Fibroblast of pulmonary artery (primary cell): ENCODE data around the gene TTC39C.
"Not testable (repeated sequence)": the region's sequence is repeated elsewhere in the genome, so short reads cannot be mapped to it uniquely, and the experiment has no call there.

Experiments
- DNase-seq: peaks from one replicate; pipeline ENCODE4 v3.0.0-alpha.2; 2010; ENCODE audit warnings: low read depth
- H3K4me3 ChIP-seq: replicated peaks from 2 replicates; pipeline ENCODE4 v1.5.1; 2011; ENCODE audit warnings: low read depth, mild to moderate bottlenecking, control low read depth, low read length, moderate library complexity
- TF ChIP-seq, protein P1 (sequence below): IDR thresholded peaks from 2 replicates; pipeline ENCODE4 v1.5.1; 2011; ENCODE audit warnings: mild to moderate bottlenecking, control low read depth, low read length, inconsistent platforms; ENCODE audit errors: missing control alignments

TTC39C gene

DNA sequence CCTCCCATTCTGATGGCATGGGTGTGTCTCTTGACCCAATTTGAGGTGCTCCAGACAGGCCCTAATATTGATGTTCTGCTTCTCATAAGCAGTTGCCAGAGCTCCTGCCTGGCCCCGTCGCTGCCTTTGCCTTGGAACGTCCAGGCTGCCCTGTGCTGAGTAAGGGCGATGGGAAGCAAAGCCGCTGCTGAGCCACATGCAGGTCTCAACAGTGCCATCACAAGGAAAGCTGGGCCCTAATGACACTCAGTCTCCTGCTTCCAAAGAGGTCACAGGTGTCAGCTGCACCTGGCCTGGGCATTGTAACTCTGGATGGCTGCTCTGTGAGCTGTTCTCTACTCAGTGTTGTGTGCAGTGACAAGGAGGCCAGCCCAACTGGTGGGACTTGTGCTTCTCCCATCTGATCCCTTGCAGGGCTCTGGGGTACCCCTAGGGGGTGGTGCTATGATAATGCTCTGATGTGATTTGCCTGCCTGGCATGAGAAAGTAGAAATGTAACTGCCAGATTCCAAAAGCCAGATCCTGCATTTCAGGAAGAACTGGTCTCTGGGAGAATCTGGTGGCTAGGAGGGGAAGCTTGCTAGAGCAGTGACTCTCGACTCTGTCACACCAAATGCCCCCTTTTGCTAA is 8.7 kb downstream of the TTC39C start:
- no peak overlapping the region for H3K4me3 ChIP-seq
- no peak for DNase-seq
- TF ChIP-seq, protein P1, sequence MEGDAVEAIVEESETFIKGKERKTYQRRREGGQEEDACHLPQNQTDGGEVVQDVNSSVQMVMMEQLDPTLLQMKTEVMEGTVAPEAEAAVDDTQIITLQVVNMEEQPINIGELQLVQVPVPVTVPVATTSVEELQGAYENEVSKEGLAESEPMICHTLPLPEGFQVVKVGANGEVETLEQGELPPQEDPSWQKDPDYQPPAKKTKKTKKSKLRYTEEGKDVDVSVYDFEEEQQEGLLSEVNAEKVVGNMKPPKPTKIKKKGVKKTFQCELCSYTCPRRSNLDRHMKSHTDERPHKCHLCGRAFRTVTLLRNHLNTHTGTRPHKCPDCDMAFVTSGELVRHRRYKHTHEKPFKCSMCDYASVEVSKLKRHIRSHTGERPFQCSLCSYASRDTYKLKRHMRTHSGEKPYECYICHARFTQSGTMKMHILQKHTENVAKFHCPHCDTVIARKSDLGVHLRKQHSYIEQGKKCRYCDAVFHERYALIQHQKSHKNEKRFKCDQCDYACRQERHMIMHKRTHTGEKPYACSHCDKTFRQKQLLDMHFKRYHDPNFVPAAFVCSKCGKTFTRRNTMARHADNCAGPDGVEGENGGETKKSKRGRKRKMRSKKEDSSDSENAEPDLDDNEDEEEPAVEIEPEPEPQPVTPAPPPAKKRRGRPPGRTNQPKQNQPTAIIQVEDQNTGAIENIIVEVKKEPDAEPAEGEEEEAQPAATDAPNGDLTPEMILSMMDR: no peak

DNA sequence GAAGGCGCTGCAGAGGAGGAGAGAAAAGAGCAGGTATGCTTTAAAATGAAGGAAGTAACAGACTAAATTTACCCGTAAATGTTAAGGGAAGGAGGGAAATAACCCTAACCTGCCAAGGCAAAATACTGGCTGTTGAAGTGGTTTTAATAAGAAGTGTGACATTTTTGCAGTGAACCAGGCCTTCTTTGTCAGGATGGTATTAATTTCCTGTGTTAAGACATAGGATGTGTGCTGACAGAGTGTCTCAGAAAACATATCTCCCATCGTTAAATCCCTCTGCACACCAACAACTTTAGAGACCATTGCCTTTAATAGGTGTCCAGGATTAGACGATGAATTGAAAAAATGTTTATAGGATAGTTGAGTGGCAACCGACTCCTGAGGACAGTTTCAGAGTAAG is 9.9 kb downstream of the TTC39C start:
- TF ChIP-seq, protein P1: no peak
- no peak overlapping the region for H3K4me3 ChIP-seq
- no peak for DNase-seq

DNA sequence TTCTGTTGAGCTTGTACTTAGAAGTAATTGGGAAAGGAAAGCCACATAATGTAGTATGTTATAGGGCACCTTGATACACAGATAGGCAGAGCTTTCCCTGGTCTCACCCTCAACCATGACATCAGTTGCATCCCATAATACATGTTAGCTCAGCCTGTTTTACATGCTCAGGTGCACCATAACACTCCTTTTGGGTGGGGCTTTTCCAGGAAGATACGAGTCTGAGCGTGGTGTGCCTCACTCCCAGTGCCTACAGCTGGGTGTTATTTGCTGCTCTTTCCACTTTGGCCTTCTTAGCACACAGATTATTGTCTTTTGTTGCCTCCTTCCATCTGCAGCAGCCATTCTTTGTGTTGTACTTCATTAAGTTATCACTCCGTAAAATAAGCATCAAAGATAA is 11.9 kb downstream of the TTC39C start:
- DNase-seq: no peak
- TF ChIP-seq, protein P1: no peak
- no peak overlapping the region for H3K4me3 ChIP-seq

DNA sequence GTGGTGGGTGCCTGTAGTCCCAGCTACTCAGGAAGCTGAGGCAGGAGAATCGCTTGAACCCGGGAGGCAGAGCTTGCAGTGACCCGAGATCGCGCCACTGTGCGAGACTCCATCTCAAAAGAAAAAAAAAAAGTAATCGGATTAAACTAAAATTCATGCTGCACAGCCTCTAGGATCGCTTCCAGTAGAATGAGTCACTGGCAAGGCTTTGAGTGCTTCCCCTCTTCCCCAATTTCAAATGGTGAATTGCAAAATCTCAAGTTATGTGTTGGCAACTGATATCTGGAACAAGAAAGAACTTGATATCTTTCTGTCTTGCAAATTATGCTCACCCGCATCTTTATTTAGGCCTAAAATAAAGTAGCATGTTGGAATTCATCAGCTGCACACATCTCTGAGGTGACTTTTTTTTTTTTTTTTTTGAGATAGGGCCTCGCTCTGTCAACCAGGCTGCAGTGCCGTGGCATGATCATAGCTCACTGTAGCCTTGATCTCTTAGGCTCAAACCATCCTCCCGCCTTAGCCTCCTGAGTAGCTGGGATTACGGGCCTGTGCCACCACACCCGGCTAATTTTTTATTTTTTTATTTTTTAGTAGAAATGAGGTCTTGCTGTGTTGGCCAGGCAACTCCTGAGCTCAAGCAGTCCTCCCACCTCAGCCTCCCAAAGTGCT is 12.7 kb downstream of the TTC39C start:
- TF ChIP-seq, protein P1: no peak
- H3K4me3 ChIP-seq: no peak overlapping the region
- DNase-seq: peak; percentile 93

DNA sequence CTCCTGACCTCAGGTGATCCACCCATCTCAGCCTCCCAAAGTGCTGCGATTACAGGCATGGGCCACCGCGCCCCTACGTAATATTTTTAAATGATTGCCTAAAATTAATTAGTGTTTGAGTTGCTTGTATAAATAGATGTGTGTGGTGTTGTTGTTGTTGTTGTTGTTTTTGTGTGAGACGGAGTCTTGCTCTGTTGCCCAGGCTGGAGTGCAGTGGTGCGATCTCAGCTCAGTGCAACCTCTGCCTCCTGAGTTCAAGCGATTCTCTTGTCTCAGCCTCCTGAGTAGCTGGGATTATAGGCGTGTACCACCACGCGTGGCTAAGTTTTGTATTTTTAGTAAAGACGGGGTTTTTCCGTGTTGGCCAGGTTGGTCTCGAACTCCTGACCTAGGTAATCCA is 14.4 kb downstream of the TTC39C start:
- not testable (repeated sequence) for DNase-seq, H3K4me3 ChIP-seq

DNA sequence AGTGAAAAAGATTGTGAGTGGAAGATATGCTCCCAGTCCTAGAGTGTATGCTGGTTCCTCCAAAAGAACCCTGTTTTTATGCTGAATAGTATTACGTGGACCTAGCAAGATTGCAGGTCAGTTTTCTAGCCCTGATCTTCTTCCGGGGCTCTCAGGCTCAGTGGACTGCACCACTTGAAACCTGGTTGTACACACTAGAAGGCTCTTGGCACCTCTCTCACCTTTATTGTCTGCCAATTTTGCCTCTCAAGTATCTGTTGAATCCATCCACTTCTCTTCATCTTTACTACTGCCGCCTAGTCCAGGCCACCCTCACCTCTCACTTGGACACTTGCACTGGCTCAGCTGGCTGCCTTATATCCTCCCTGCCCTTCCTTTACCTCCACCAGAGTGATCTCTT is 16.8 kb downstream of the TTC39C start:
- DNase-seq: no peak
- no peak overlapping the region for H3K4me3 ChIP-seq
- TF ChIP-seq, protein P1: no peak

DNA sequence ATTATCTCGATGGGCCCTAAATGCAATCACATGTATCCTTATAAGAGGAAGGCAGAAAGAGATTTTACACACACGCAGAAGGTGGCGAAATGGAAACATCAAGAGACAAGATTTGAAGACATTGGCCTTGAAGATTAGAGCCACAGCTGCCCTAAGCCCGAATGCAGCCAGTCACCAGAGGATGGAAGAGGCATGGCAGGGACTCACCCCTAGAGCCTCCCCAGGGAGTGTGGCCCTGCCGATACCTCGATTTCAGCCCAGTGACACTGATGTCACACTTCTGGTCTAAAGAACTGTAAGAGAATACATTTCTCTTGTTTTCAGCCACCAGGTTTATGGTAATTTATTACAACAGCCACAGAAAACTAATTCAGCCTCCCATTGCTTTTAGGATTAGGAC is 17.4 kb downstream of the TTC39C start:
- TF ChIP-seq, protein P1: no peak
- no peak for DNase-seq
- H3K4me3 ChIP-seq: no peak overlapping the region
